Epithelial cell of prostate (primary cell): ENCODE results near the gene KRT26.
A peak's percentile ranks its signal among the peaks of the same experiment; 100 is the strongest.

ENCODE experiments used
- DNase-seq: peaks from one replicate; pipeline ENCODE4 v3.0.0-alpha.2; 2011; ENCODE audit warnings: low read depth, low spot score
- H3K27ac ChIP-seq: fragments of 450-650 bp; 2 replicates; pipeline ENCODE4 v1.5.1; 2017; ENCODE audit warnings: mild to moderate bottlenecking

KRT26 gene

DNA sequence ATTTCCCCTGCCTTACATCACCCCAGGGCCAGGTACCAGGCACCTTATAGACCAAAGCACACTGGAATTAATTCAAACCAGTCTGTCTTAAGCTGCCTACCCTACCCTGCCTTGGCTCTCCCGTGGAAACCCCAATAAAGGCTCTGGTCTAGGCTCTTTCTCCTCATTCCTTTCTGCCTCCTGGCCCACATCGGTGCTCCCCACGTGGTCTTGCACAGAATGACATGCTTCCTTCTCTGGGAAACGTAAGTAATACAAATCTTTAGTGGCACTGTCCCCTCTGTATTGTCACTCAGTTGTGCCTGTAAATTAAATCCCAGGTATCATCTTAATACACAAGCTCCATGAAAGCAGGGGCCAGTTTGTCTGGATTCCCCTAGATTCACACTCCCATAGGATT is 33.4 kb downstream of the KRT26 start:
- no peak overlapping the region for H3K27ac ChIP-seq

DNA sequence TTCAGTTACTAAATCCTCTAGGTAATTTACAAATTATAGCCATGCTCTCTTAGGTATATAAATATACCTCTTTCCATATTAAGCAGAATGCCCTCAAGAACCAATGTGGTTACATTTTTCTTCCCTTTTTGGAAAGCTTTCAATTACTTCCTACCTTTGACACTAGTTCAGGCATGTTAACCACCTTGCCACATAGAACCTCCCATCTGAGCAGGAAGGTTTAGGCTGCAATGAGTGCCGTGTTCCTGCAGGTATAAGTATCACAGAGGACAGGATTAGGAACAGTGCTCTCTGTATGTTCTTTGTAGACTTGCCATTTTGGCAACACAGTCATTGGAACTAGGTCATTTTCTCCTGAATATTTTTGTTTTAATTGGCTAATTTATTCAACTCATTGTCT is 37.0 kb downstream of the KRT26 start:
- no peak overlapping the region for H3K27ac ChIP-seq
- peak; percentile 27 for DNase-seq

More for the DNA sequence above, 33.4 kb downstream of the KRT26 start:
- no peak for DNase-seq

DNA sequence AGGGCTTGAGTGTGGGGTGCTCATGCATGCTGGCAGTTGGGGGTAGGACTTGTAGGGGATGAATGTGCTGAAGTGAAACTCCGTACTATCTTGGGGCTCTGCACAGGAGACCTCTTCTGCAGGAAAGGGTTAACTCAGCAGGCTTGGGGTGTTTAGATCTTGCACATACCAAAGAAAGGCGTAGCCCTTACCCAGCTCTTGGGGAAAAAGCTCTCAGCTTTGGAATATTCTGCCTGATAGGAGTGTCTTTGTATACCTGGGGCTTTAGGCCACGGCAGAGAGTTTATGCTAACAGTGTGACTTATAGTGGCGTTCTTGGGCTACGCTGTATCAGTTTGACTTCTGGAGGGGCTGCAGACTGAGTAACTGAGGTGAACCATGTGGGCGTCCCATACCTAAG is 38.0 kb downstream of the KRT26 start:
- DNase-seq = no peak
- no peak overlapping the region for H3K27ac ChIP-seq

DNA sequence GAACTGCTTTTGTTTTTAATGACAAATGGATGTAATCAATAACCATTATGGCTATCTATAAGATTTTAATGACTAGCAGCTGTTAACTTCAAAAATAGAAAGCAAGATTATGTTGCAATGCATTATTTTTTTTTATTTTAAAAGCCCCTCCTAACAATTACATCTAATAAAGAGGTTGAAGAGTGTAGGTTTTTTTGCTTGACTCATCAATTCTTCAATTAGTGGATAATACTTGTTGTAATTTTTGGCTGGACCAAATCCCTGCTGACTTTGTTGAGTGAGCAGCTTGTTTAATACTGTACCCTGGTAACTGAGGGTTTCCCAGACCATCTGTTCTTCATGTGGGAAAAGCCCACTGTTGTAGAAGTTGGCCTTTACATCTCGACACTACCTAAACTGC is 41.0 kb downstream of the KRT26 start:
- no peak for DNase-seq
- no peak overlapping the region for H3K27ac ChIP-seq

DNA sequence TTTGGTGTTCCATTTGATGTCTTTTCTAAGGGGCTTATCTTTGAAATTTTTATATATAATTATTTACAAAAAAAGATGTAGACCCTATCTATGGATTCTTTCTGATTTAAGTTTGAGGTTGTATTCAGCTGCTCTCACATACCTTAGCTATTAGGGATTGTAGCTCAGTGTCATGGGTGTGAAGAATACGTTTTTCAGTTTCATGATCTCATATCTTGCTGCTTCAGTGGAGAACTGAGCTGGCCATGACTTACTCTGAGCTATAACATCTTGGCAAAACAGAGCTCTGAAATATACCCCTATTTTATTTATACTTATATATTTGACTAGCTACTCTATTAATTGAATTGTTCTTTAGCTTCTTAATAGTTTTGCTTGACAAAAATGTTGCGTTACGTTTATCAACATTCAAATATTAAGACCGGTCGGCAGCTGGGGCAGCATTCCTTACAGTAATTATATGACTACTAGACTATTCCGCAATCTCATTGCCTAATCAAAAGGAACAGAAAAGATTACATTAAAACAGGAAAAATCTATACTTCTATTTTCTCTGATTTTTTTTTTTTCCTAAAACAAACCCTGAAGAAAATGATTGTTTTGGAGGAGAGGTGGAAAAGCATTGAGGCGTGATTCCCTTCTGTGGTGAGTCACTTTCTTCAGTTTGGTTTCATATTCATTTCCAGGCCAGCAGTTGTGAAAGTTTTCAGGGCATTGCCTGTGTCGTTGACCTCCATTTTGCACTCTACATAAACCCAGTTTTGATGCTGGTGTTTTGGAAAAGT is 44.4 kb downstream of the KRT26 start:
- H3K27ac ChIP-seq = no peak overlapping the region
- no peak for DNase-seq

DNA sequence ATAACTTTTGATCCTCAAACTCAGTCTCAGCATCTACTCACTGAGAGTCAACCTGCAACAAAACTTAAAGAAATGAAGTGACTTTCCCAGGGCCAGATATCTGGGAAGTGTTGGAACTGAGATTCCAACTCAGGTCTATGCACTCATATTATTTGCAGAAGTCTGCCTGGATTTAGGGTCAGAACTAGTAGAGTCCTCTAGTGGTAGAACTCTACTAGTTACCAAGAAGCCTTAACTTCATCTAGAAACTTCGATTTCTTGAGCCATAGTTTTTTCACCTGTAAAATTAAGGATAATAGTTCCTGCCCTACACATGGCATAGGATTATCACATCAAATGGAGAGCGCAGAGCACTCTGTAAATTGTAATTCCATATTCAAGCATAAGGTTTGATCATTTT is 45.1 kb downstream of the KRT26 start:
- no peak for DNase-seq
- H3K27ac ChIP-seq = no peak overlapping the region

DNA sequence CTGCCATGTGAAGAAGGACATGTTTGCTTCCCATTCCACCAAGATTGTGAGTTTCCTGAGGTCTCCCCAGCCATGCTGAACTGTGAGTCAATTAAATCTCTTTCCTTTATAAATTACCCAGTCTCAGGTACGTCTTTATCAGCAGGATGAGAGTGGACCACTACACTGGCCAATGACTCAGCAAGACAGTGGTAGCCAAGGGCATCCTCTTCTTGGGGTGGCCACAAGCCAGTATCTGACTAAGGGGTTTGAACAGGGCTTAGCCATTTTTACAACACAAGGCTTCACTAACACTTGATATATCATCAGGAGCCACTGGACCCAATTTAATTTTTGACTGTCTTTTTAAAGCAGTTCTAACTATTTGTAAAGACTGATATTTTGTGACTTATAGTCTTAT is 47.3 kb downstream of the KRT26 start:
- H3K27ac ChIP-seq = no peak overlapping the region

DNA sequence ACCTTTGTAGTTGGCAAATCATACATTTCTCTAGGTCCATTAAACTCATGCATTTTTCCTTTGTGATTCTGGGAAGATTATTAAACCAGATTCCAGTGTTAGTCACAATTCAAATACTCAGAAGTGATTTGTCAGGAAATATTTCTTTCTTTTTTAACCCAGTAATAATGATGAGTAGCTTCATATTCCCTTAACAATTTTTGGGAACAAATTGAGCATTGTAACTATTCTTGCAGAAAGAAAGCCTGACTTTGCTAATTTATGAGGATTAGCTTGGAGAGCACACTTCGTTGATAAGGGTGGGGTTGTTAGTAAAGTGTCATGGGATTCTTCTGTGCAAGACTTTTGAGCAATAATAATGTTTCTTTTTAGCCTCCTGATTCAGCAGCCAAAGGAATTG is 49.8 kb downstream of the KRT26 start:
- no peak for DNase-seq
- H3K27ac ChIP-seq = no peak overlapping the region

More for the DNA sequence above, 47.3 kb downstream of the KRT26 start:
- no peak for DNase-seq

DNA sequence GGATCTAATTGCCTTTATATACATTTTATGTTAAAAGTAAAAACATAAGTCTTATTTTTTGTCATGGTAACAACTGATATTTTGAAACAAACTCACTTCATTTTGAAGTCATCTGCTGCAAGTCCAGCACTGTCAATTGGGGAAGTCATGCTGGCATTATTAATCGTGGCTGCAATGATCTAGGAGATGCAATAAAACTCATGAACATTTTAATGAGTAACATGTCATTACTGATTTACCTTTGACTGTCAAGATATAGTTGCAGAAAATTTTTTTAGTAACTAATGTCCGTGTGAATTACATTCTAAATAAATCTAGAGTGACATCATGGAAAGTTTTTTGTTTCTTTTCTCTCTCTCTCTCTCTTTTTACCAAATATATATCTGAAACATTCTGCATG is 51.1 kb downstream of the KRT26 start:
- no peak overlapping the region for H3K27ac ChIP-seq
- DNase-seq = no peak

DNA sequence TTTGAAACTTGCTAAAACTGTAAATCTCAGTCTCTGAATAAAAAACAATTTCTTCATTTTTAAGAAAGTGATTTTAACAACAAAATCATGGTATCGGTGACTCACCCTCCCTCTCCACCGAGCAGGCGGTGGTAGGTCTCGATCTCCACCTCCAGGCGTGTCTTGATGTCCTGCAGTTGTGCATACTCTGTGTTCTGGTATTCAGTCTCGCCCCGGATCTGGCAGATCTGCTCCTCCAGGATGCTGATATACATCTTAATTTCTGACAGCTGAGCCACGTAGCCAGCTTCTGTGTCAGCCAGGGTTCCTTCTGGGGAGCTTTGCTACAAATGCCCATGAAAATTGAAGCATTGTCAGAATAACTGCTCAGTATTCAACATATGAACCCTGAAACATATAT is 53.1 kb downstream of the KRT26 start:
- DNase-seq = no peak

DNA sequence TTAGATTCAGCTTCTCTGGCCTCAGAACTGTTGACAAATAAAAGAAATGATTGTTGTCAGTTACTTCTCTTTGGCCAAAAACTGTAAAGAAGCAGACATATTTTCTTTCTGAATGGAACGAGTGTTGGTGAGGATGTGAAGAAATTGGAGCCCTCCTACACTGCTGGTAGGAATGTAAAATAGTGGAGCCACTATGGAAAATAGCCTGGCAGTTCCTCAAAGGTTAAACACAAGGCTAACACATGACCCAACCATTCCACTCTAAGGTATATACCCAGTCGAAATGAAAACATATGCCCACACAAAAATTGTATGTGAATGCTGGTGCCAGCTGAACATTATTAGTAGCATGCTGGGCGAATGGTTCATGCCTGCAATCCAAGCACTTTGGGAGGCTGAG is 54.2 kb downstream of the KRT26 start:
- no peak for DNase-seq

More for the DNA sequence above, 53.1 kb downstream of the KRT26 start:
- H3K27ac ChIP-seq = no peak overlapping the region

More for the DNA sequence above, 54.2 kb downstream of the KRT26 start:
- no peak overlapping the region for H3K27ac ChIP-seq
